ENCODE measurements around the gene RNF7. TPM values are rescaled to one million over a fixed set of nuclear protein-coding genes. Genes with fewer than 3 reads are reported as not detected.

The RNF7 gene
- total RNA-seq, 1 donor: 57.0 TPM

GRCh38 chr3:141764465-141764864, 26.4 kb downstream of the RNF7 start:
- no peak for TF ChIP-seq CTCF (IDR thresholded peaks at IDR 0.05; ENCODE audit: insufficient read depth, low read depth, low read length)
- no peak for DNase-seq (ENCODE audit: low read depth)
- no peak overlapping the region for H3K4me3 ChIP-seq (ENCODE audit: low read depth, low read length)

GRCh38 chr3:141764986-141765385, 26.9 kb downstream of the RNF7 start:
- DNase-seq (ENCODE audit: low read depth): peak; percentile 50
- no peak for TF ChIP-seq CTCF (IDR thresholded peaks at IDR 0.05; ENCODE audit: insufficient read depth, low read depth, low read length)
- no peak overlapping the region for H3K4me3 ChIP-seq (ENCODE audit: low read depth, low read length)

GRCh38 chr3:141767066-141767465, 29.0 kb downstream of the RNF7 start:
- no peak overlapping the region for H3K4me3 ChIP-seq (ENCODE audit: low read depth, low read length)
- DNase-seq (ENCODE audit: low read depth): no peak
- TF ChIP-seq CTCF (IDR thresholded peaks at IDR 0.05; ENCODE audit: insufficient read depth, low read depth, low read length): no peak

- DNase-seq (ENCODE audit: low read depth): peak; percentile 3
- TF ChIP-seq CTCF (IDR thresholded peaks at IDR 0.05; ENCODE audit: insufficient read depth, low read depth, low read length): no peak
- H3K4me3 ChIP-seq (ENCODE audit: low read depth, low read length): no peak overlapping the region
Measured at GRCh38 chr3:141769221-141769894, 31.3 kb downstream of the RNF7 start.

GRCh38 chr3:141773676-141774075, 35.6 kb downstream of the RNF7 start:
- no peak overlapping the region for H3K4me3 ChIP-seq (ENCODE audit: low read depth, low read length)
- TF ChIP-seq CTCF (IDR thresholded peaks at IDR 0.05; ENCODE audit: insufficient read depth, low read depth, low read length): no peak
- DNase-seq (ENCODE audit: low read depth): no peak

- DNase-seq (ENCODE audit: low read depth): no peak
- no peak for TF ChIP-seq CTCF (IDR thresholded peaks at IDR 0.05; ENCODE audit: insufficient read depth, low read depth, low read length)
- H3K4me3 ChIP-seq (ENCODE audit: low read depth, low read length): no peak overlapping the region
Measured at GRCh38 chr3:141776376-141776775, 38.3 kb downstream of the RNF7 start.

- no peak overlapping the region for H3K4me3 ChIP-seq (ENCODE audit: low read depth, low read length)
- no peak for DNase-seq (ENCODE audit: low read depth)
- TF ChIP-seq CTCF (IDR thresholded peaks at IDR 0.05; ENCODE audit: insufficient read depth, low read depth, low read length): no peak
Measured at GRCh38 chr3:141776885-141777284, 38.8 kb downstream of the RNF7 start.
